ENCODE measurements around the gene ZNF146.
"Not testable (repeated sequence)": the region's sequence is repeated elsewhere in the genome, so short reads cannot be mapped to it uniquely, and the experiment has no call there.

ZNF146 gene

GRCh38 chr19:36214386-36215275 lies at the start of gene ZNF146, which contains the start of gene ZNF565:
Gene ZNF146, plus strand, starts transcription at chr19:36215106. Its CDS starts 21,335 bp downstream, at chr19:36236441.
Gene ZNF565, minus strand, starts transcription at chr19:36214665. Its CDS starts 12,680 bp downstream, at chr19:36201985.
- DNase-seq (ENCODE audit: low read depth in 2 of 2), result peak; percentile 90 to 93

- no peak for DNase-seq (ENCODE audit: low read depth in 2 of 2)
Observed at GRCh38 chr19:36169084-36169760, 45.7 kb upstream of the ZNF146 start.

DNA sequence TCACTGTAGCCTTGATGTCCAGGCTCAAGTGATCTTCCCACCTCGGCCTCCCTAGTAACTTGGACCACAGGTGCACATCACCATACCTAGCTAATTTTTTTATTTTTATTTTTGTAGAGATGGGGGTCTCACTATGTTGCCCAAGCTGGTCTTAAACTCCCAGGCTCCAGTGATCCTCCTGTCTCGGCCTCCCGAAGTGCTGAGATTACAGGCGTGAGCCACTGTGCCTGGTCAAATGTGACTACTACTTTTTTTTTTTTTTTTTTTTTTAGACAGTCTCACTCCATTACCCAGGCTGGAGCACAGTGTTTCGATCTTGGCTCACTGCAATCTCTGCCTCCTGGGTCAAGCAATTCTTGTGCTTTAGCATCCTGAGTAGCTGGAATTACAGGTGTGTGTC lies 42.1 kb upstream of the ZNF146 start:
- DNase-seq (ENCODE audit: low read depth in 2 of 2), result no peak

DNA sequence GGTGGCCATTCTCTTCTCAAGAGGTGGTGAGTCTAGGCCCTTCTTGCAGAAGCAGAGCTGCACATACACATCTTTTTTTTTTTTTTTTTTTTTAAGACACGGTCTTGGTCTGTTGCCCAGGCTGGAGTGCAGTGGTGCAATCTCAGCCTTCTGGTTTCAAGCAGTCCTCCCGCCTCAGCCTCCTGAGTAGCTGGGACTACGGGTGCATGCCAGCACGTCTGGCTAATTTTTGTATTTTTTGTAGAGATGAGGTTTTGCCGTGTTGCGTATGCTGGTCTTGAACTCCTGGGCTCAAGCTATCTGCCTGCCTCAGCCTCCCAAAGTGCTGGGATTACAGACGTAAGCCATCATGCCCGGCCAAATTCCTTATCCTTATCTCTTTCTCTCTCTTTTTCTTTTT lies 41.1 kb upstream of the ZNF146 start:
- DNase-seq (ENCODE audit: low read depth in 2 of 2), result not testable (repeated sequence)

DNA sequence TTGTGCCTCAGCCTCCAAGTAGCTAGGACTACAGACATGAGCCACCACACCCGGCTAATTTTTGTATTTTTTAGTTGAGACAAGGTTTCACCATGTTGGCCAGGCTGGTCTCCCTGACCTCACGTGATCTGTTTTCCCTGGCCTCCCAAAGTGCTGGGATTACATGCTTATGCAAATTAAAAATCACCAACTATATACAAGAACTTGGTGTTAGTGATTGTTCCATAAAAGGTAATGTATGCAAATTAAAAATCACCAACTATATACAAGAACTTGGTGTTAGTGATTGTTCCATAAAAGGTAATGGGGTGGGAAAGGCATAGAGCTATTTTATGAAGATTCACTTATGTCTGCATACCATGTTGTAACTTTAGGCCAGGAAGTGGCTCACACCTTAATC lies 35.8 kb upstream of the ZNF146 start:
- not testable (repeated sequence) for DNase-seq (ENCODE audit: low read depth in 2 of 2)

DNA sequence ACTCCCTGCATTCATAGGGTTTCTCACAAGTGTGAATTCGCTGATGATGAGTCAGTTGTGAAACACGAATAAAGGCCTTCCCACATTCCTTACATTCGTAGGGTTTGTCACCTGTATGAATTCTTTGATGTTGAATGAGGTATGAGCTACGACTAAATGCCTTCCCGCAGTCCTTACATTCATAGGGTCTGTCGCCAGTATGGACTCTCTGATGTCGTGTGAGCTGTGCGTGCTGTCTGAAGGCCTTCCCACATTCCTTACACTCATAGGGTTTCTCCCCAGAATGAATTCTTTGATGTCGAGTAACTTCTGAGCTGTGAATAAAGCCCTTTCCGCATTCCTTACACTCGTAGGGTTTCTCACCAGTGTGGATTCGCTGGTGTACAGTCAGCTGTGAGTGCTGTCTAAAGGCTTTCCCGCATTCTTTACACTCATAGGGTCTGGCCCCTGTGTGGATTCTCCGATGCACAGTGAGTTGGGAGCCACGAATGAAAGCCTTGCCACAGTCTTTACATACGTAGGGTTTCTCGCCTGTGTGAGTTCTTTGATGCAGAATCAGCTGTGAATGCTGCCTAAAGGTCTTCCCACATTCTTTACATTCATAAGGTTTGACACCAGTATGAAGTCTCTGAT lies 32.2 kb upstream of the ZNF146 start:
- no peak for DNase-seq (ENCODE audit: low read depth in 2 of 2)

DNA sequence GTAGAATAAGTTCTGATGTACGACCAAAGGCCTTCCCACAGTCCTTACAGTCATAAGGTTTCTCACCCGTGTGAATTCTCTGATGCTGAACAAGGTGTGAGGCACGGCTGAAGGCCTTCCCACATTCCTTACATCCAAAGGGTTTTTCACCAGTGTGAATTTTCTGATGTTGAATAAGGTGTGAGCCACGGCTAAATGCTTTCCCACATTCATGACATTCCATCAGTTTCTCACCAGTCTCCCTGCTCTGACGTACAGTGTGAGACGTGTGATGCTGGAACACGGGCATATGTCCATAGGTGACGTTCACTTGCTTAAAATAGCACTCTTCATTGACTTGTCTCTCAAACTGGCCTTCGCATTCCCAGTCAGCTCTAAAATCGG lies 31.7 kb upstream of the ZNF146 start:
- no peak for DNase-seq (ENCODE audit: low read depth in 2 of 2)

DNA sequence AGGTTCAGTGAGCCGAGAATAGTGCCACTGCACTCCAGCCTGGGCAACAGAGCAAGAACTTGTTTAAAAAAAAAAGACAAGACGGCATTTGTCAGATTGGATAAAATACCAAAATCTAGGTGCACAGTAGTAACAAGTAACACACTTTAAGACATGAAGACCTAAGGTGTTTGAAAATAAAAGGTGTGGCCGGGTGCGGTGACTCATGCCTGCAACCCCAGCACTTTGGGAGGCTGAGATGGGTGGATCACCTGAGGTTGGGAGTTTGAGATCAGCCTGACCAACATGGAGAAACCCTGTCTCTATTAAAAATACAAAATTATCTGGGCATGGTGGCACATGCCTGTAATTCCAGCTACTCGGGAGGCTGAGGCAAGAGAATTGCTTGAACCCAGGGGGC lies 28.2 kb upstream of the ZNF146 start:
- not testable (repeated sequence) for DNase-seq (ENCODE audit: low read depth in 2 of 2)

DNA sequence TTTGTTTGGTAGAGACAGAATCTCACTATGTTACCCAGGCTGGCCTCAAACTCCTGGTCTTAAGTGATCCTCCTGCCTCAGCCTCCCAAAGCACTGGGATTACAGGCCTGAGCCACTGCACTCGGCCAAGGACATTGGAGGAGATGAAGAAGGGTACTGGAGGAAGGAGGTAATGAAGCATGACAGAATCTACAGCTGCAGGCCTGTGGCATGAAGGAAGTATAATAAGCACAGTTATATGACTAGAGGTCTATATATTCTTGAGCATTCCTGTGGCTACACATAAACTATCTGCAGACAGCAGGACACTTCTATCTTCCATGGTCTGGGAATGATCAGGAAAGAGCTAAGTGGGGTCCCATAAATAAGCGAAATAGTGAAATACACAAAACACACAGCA lies 18.7 kb upstream of the ZNF146 start:
- DNase-seq (ENCODE audit: low read depth in 2 of 2), result no peak

DNA sequence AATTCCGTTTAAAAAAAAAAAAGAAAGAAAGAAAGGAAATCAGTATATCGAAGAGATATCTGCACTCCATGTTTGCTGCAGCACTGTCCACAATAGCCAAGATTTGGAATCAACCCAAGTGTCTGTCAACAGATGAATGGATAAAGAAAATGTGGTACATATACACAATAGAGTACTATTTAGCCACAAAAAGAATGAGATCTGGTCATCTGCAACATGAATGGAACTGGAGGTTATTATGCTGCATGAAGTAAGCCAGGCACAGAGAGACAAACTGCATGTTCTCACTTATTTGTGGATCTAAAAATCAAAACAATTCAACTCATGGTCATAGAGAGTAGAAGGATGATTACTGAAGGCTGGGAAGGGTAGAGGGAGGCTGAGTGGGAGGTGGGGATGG lies 16.8 kb upstream of the ZNF146 start:
- no peak for DNase-seq (ENCODE audit: low read depth in 2 of 2)

- DNase-seq (ENCODE audit: low read depth in 2 of 2), result no peak
Observed at GRCh38 chr19:36201684-36202083, 13.2 kb upstream of the ZNF146 start.

- no peak for DNase-seq (ENCODE audit: low read depth in 2 of 2)
Observed at GRCh38 chr19:36203293-36203692, 11.6 kb upstream of the ZNF146 start.

- no peak for DNase-seq (ENCODE audit: low read depth in 2 of 2)
Observed at GRCh38 chr19:36207605-36208252, 7.2 kb upstream of the ZNF146 start.

DNA sequence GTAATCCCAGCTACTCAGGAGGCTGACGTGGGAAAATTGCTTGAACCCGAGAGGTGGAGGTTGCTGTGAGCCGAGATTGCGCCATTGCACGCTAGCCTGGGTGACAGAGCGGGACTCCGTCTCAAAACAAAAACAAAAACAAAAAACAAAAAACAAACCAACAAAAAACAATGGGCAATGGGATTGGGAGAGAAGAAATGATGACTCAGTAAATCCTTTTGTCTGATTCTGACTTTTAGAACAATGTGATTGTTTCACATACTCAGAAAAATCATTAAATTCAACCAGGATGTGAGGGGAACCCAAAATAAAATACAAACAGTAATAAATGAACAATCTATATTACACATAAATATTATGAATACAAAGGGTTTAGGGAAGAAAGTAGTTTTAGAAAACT lies 5.5 kb upstream of the ZNF146 start:
- DNase-seq (ENCODE audit: low read depth in 2 of 2), result no peak

DNA sequence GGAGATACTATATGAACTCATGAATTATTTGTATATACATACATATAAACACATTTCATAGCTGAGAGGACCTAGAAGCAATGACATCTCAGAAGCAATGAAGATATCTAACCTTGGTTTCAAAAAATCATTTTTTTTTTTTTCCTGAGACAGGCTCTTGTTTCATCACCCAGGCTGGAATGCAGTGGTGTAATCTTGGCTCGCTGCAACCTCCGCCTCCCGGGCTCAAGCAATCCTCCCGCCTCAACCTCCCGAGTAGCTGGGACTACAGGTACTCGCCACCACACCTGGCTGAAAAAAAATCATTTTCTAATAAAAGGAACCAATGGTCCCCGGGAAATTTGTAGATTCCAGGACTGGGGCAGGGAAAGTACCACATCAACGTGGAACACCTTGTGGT lies 4.4 kb upstream of the ZNF146 start:
- DNase-seq (ENCODE audit: low read depth in 2 of 2), result no peak

GRCh38 chr19:36212895-36213294 lies 2.0 kb upstream of the ZNF146 start:
- DNase-seq (ENCODE audit: low read depth in 2 of 2), result no peak

DNA sequence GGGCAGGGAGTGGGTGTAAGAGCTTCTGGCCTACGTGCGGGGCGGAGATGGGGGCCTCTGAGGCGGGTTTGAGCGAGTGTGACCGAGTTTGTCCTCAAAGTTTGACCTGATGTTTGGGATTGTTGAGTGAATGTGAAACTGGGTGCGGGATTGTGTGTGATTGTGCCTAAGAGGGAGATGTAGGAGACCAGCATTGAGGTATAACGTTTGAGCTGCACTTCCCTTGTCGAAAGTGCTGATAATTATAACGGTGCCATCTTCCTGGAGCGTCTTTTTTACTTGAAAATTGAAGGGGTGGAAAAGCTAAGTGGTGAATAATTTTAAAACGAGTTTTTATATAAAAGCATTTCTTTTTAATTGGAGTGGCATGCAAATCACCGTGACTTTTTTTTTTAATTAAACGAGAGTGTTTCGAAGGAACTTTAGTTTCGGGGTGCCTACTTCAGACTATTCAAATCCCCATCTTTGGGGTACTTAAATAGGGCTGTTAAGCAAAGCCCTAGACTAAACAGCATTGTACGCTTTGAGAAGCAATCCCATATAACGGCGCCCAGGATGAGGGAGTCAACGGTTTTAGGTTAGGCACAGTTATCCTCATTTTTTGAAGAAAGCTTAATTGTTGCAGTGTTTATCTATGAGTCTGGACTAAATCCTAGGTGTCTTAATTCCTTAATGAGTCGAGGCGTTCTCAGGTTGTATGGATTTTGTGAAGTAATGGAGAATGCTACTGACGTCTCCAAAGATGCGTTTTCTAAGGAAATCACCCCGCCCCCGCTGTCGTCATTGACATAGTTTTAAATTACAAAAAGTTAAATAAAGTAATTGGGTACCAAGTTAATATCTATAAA lies 594 bp downstream of the ZNF146 start:
- DNase-seq (ENCODE audit: low read depth in 2 of 2), result no peak

GRCh38 chr19:36221474-36221873 lies 6.6 kb downstream of the ZNF146 start:
- DNase-seq (ENCODE audit: low read depth in 2 of 2), result no peak

GRCh38 chr19:36222503-36222902 lies 7.6 kb downstream of the ZNF146 start:
- DNase-seq (ENCODE audit: low read depth in 2 of 2), result no peak

GRCh38 chr19:36225219-36225892 lies 10.4 kb downstream of the ZNF146 start:
- DNase-seq (ENCODE audit: low read depth in 2 of 2), result no peak

DNA sequence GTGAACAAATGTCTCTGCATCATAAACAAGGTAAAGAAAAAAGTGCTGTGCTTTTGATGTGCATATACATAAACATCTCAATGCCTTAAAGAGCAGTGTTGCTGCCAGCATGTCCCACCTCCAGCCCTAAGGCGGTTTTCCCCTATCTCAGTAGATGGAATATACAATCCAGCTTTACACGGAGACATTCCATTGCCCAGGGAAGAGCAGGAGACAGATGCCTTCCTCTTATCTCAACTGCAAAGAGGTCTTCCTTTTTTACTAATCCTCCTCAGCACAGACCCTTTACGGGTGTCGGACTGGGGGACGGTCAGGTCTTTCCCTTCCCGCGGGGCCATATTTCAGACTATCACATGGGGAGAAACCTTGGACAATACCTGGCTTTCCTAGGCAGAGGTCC lies 18.7 kb downstream of the ZNF146 start:
- DNase-seq (ENCODE audit: low read depth in 2 of 2), result not testable (repeated sequence)

Data from stimulated activated CD8-positive, alpha-beta memory T cell treated with anti-CD3 and anti-CD28 coated beads, Interleukin-15, amount 100 ng/mL, for 4 hours (primary cell).